ENCODE measurements around the gene DGKE.

The DGKE gene

GRCh38 chr17:56833809-56834379 is at the start of gene DGKE, which contains the start of gene C17orf67:
TSS of gene DGKE (plus strand) at chr17:56834151. CDS start at chr17:56834796, 645 bp downstream.
TSS of gene C17orf67 (minus strand) at chr17:56833920. CDS start at chr17:56815810, 18,110 bp downstream.
- no peak for FAIRE-seq

GRCh38 chr17:56785405-56785804 is 48.5 kb upstream of the DGKE start:
- no peak for FAIRE-seq

GRCh38 chr17:56785997-56786680 is 47.8 kb upstream of the DGKE start:
- FAIRE-seq = no peak

GRCh38 chr17:56786989-56787482 is 46.9 kb upstream of the DGKE start:
- FAIRE-seq = no peak

GRCh38 chr17:56792267-56792666 is 41.7 kb upstream of the DGKE start:
- no peak for FAIRE-seq

GRCh38 chr17:56793531-56793930 is 40.4 kb upstream of the DGKE start:
- no peak for FAIRE-seq

- FAIRE-seq = no peak
Measured at GRCh38 chr17:56793957-56794356, 40.0 kb upstream of the DGKE start.

GRCh38 chr17:56795221-56795865 is 38.6 kb upstream of the DGKE start:
- no peak for FAIRE-seq

GRCh38 chr17:56796536-56796935 is 37.4 kb upstream of the DGKE start:
- FAIRE-seq = no peak

GRCh38 chr17:56798916-56799315 is 35.0 kb upstream of the DGKE start:
- FAIRE-seq = no peak

GRCh38 chr17:56801459-56802178 is 32.3 kb upstream of the DGKE start:
- no peak for FAIRE-seq

GRCh38 chr17:56803071-56803470 is 30.9 kb upstream of the DGKE start:
- no peak for FAIRE-seq

- no peak for FAIRE-seq
Measured at GRCh38 chr17:56804454-56804853, 29.5 kb upstream of the DGKE start.

- FAIRE-seq = no peak
Measured at GRCh38 chr17:56806949-56807348, 27.0 kb upstream of the DGKE start.

- FAIRE-seq = no peak
Measured at GRCh38 chr17:56807723-56808122, 26.2 kb upstream of the DGKE start.

GRCh38 chr17:56808503-56808902 is 25.4 kb upstream of the DGKE start:
- FAIRE-seq = no peak

GRCh38 chr17:56809106-56809819 is 24.7 kb upstream of the DGKE start:
- no peak for FAIRE-seq

GRCh38 chr17:56809820-56810179 is 24.2 kb upstream of the DGKE start:
- no peak for FAIRE-seq

- no peak for FAIRE-seq
Measured at GRCh38 chr17:56810343-56810742, 23.6 kb upstream of the DGKE start.

GRCh38 chr17:56810891-56811775 is 22.8 kb upstream of the DGKE start:
- FAIRE-seq = no peak

- no peak for FAIRE-seq
Measured at GRCh38 chr17:56812901-56813388, 21.0 kb upstream of the DGKE start.

GRCh38 chr17:56815711-56816110 is 18.2 kb upstream of the DGKE start:
- FAIRE-seq = no peak

All from islet of Langerhans (tissue), 1 donor.